GM18499 (cell line): ENCODE results near the gene SCRN1.

Experiments
- ATAC-seq: cut with Tn5 transposase; IDR thresholded peaks from one replicate; pipeline ENCODE4 v1.9.1; 2021; ENCODE audit warnings: moderate number of reproducible peaks; ENCODE audit not compliant: insufficient read depth, unreplicated experiment

Gene SCRN1

GRCh38 chr7:29940199-29940598, 49.4 kb downstream of the SCRN1 start:
- no peak for ATAC-seq

DNA sequence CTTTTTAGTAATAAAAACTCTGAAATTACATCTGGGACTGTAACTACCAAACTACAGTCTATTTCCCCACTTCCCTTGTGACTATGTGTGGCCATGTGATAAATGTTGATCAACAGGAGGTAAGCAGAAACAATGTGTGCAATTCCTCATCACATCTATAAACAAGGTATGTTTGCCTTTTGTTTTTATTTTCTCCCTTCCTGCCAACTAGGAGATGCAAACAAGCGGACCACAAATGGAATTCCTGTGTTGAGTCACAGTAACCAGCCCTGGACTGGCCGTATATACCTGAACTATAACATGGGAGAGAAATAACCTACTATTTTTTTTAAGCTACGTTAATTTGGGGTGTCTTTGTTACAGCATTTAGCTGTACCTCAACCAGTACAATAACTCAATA, 52.5 kb downstream of the SCRN1 start:
- no peak for ATAC-seq

DNA sequence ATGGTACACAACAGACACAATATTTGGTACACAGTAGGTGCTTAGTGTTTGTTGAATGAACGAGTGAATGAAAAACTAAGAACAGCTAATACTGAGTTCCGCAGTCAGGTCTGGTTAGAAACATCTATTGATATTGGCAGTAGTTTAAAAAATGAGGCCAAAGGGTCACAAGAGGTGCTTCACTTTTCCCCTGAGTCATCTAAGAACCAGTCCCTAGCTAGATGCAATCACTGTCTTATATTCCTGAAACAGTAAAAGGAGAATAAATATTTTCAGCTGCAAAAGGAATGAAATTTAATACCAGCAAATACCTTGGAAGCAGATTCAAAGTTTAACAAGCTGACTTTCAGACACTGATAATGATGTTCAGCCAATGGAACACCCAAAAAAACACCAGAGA, 54.5 kb downstream of the SCRN1 start:
- ATAC-seq = no peak

GRCh38 chr7:29929018-29929807, 60.4 kb downstream of the SCRN1 start:
- ATAC-seq = no peak

DNA sequence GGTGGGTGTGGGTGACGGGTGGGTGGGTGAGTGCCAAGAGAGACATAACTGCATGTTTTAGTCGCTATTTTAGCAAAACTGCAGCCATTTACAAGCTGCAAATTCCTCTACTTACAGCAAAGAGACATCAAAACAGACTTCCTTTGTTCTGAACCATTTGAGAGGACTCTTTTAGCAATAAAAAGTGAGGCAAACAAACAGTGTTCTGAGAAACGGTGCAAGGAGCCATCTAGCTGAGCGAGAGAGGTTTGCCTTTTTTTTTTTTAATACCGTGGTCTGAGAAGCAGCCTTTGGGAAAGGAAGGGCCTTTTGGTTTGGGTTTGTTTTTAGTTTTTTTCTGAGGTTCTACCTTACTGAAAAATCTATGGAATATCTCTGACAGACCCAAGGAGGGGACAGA, 62.9 kb downstream of the SCRN1 start:
- ATAC-seq = no peak

GRCh38 chr7:29926216-29926615, 63.4 kb downstream of the SCRN1 start:
- ATAC-seq = no peak

DNA sequence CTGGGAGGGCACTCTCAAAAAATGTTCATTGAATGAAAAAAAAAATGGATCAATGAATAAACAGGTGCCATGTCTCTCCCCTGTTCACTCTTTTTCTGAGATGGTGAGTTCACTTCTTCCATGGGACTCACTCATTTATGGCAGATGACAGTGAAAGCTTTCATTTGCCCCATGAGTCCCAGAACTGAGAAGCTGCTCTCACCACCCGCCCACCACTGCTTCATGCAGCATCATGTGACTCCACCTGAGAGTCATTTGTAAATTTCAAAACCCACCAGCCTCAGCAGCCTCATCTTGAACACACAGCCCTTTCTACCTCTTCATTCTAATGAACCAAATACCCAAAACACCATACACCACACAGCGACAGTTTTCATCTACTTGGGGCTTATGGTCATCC, 64.9 kb downstream of the SCRN1 start:
- ATAC-seq = no peak

DNA sequence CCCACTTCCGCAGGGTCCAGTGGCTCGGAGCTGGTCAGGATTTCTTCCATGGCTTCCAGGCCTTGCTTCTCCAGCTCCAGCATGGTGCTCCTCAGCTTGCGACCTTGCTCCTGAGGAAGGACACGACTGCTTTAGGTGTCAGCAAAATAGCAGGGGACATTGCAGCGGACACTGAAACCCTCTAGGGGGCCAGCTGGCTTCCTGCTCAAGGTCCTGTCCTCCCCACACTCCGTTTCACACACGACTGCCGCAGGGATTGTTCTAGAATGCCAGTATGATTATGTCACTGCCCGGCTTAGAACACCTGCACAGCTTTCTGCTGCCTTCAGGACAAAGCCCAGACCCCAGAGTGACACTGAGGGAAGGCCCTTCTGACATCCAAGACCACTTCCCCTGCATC, 65.6 kb downstream of the SCRN1 start:
- ATAC-seq = no peak

GRCh38 chr7:29922921-29923700, 66.5 kb downstream of the SCRN1 start:
- no peak for ATAC-seq

DNA sequence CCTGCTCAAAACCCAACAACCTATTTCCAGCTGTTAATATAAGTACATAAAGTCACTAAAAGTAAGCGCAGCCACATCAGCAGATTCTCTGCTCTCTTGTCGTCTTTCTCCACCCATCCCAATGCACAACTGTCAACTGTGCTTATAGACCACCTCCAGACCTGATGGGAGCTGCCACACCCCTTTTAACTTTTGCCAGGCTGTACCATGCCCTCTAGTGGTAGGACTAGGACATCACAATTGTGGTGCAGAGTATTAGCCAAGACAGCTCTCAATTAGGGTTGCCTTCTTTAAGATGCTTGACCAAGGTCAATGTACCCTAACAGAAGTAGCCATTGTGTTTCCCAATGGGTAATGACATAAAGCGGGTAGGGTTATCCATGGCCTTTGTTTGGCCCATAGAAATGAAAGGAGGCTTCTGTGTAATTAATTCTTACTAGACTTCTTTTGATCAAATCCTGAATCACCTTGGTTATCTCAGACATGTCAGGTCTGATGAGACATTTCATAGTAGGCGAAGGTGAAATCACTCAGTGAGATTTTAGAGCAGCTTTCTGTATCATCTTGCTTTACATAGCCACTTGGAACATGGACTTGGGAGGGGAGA, 68.1 kb downstream of the SCRN1 start:
- ATAC-seq = peak; percentile 63

- ATAC-seq = no peak
Measured at GRCh38 chr7:29920491-29920890, 69.1 kb downstream of the SCRN1 start.

DNA sequence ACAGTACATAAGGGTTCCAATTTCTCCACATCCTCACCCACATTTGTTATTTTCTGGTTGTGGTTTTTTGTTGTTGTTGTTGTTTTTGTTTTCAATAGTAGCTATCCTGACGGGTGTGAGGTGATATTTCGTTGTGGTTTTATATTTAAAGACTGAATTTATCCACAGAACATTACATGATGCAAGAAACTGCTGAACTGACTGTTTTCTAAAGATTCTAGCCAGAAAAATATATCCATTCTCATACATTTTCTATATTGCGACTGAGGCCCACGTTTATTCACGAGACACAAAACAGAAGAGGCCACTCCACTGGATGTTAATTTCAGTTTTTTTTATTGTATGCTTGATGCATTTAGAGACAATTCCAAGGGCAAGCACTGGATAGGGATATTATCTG, 69.8 kb downstream of the SCRN1 start:
- ATAC-seq = no peak

DNA sequence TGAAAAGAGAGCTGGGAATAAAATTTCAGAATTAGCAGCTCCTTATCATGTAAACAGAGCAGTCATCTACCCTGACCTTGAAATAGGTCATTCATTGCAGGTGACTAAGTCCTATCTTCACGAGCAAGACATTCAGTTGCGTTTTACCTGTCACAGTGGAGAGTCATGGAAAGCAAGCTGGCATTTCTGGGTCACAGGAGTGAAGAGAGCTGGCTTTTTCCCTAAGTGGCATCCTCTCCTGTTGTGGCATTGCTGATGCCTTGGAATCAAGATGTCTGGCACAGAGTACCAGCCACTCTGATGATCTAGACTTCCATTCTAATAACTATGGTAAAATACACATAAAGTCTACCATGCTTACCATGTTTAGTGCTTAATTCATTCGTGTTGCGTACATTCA, 70.8 kb downstream of the SCRN1 start:
- no peak for ATAC-seq

- ATAC-seq = no peak
Measured at GRCh38 chr7:29917641-29918040, 72.0 kb downstream of the SCRN1 start.

- no peak for ATAC-seq
Measured at GRCh38 chr7:29915481-29916215, 74.0 kb downstream of the SCRN1 start.

GRCh38 chr7:29914180-29914579, 75.4 kb downstream of the SCRN1 start:
- no peak for ATAC-seq

- no peak for ATAC-seq
Measured at GRCh38 chr7:29906200-29907022, 83.2 kb downstream of the SCRN1 start.

- no peak for ATAC-seq
Measured at GRCh38 chr7:29900745-29901144, 88.9 kb downstream of the SCRN1 start.

- no peak for ATAC-seq
Measured at GRCh38 chr7:29898301-29898700, 91.3 kb downstream of the SCRN1 start.
